Activated CD4-positive, alpha-beta T cell treated with anti-CD3 and anti-CD28 coated beads for 36 hours (primary cell): ENCODE measurements around the gene MAP6. TPM values are rescaled to one million over a fixed set of nuclear protein-coding genes. Genes with fewer than 3 reads are reported as not detected.

Experiments
- ATAC-seq: fragments of 200-7000 bp; cut with Tn5 transposase; one replicate; pipeline ENCODE4 v1.10.0; 2021; ENCODE audit warnings: mild to moderate bottlenecking, moderate library complexity
- CTCF ChIA-PET: fragments of 350-600 bp; sonication (Branson Sonifier 250); formaldehyde crosslinking; loops from one replicate; lab custom pipeline; 2021; ENCODE audit warnings: antibody characterized with exemption; lab: Charles Lee
- POLR2A ChIA-PET: fragments of 350-600 bp; sonication (Branson Sonifier 250); formaldehyde crosslinking; loops from one replicate; lab custom pipeline; 2021; ENCODE audit warnings: antibody characterized with exemption, inconsistent platforms; lab: Charles Lee
- DNase-seq: peaks from one replicate; pipeline ENCODE4 v3.0.0-alpha.2; 2020
- H3K27ac Mint-ChIP-seq: one replicate; pipeline ENCODE4 v1.8.0; 2021; ENCODE audit warnings: mixed read lengths
- H3K27me3 Mint-ChIP-seq: one replicate; pipeline ENCODE4 v1.8.0; 2021; ENCODE audit warnings: mixed read lengths
- H3K36me3 Mint-ChIP-seq: one replicate; pipeline ENCODE4 v1.8.0; 2021; ENCODE audit warnings: low read depth, mixed read lengths
- H3K4me1 Mint-ChIP-seq: one replicate; pipeline ENCODE4 v1.8.0; 2021; ENCODE audit warnings: mixed read lengths
- H3K4me3 Mint-ChIP-seq: one replicate; pipeline ENCODE4 v1.8.0; 2021; ENCODE audit warnings: mild to moderate bottlenecking, moderate library complexity, mixed read lengths
- H3K9me3 Mint-ChIP-seq: one replicate; pipeline ENCODE4 v1.8.0; 2021; ENCODE audit warnings: low read depth, mixed read lengths
- intact Hi-C, 2 experiments: fragments of 100-400 bp; cut with DNase I in 1 of 2; cut with micrococcal nuclease in 1 of 2; formaldehyde crosslinking; loops; one replicate each; pipeline versions ENCODE4 v1.14.2 to v1.15.1; 2022 to 2024; cut with DNase I, micrococcal nuclease
- total RNA-seq, 2 experiments: library from RNA; stranded (reverse); gene quantifications; one replicate each; pipeline ENCODE4 v1.2.3, GENCODE V29; 2021

Gene MAP6
- total RNA-seq, 2 experiments from 2014 or later, result 0.05 TPM; not detected in 1

- Mint-ChIP-seq H3K9me3 (no peaks in the 10 kb centered on the region), H3K36me3 (no peaks in the 10 kb centered on the region), H3K27ac (no peak overlapping the region), H3K4me3 (no peak overlapping the region), H3K27me3 (peaks cover 9% of the 10 kb centered on the region), H3K4me1 (no peaks in the 10 kb centered on the region)
- intact Hi-C loops, result no loop called here
- POLR2A ChIA-PET, result no interaction called here
- CTCF ChIA-PET, result interaction anchor here (0.6 to 1.3 kb wide), 3 partner anchors 24 to 52 kb away, joined by 3 to 4 read pairs (median 3); no protein-coding TSS in a partner anchor
- DNase-seq, result no peak
- ATAC-seq, result no peak
These were observed 69.9 kb downstream of the MAP6 start for GRCh38 chr11:75598900-75599299.

- peaks cover 8% of the 10 kb centered on the region for H3K27me3 Mint-ChIP-seq
- no peaks in the 10 kb centered on the region for H3K9me3 Mint-ChIP-seq
- ATAC-seq, result no peak
- no peaks in the 10 kb centered on the region for H3K4me1 Mint-ChIP-seq
- CTCF ChIA-PET, result interaction anchor here (0.5 to 1.2 kb wide), 5 partner anchors 15 to 271 kb away, joined by 3 to 4 read pairs (median 4); no protein-coding TSS in a partner anchor
- no peak overlapping the region for H3K4me3 Mint-ChIP-seq
- no peak for DNase-seq
- intact Hi-C loops, result no loop called here
- H3K27ac Mint-ChIP-seq, result no peak overlapping the region
- POLR2A ChIA-PET, result no interaction called here
- H3K36me3 Mint-ChIP-seq, result no peaks in the 10 kb centered on the region
These were observed 70.6 kb downstream of the MAP6 start for GRCh38 chr11:75598264-75598663.

GRCh38 chr11:75597636-75598035 lies 71.2 kb downstream of the MAP6 start:
- Mint-ChIP-seq H3K27ac (no peak overlapping the region), H3K36me3 (no peaks in the 10 kb centered on the region), H3K9me3 (no peaks in the 10 kb centered on the region), H3K27me3 (peaks cover 2% of the 10 kb centered on the region), H3K4me3 (no peak overlapping the region), H3K4me1 (peaks cover 4% of the 10 kb centered on the region)
- intact Hi-C loops, result no loop called here
- DNase-seq (peak; percentile 21), ATAC-seq (no peak)
- ChIA-PET POLR2A (no interaction called here), CTCF (interaction anchor here (0.5 to 0.9 kb wide), 5 partner anchors 14 to 271 kb away, joined by 3 to 4 read pairs (median 4); no protein-coding TSS in a partner anchor)

DNA sequence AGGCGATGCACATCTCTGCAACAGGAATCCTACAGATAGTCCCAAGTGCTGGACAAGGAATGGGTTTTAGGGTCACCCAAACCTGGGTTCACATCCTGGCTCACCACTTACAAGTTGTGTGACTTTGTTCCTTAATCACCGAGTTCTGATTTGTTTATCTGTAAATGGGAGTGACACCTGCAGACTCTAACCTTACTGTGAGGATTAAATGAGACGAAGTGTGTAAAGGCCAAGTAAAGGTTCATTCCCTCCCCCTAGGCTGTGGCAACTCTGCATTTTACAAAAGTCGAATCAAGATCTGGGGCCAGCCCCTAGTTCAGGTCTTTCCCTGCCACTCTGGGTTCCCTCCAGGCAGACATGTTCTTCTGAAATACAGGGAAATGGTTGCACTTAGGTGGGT lies 71.9 kb downstream of the MAP6 start:
- H3K4me1 Mint-ChIP-seq, result peaks cover 6% of the 10 kb centered on the region
- H3K27me3 Mint-ChIP-seq, result peaks cover 2% of the 10 kb centered on the region
- intact Hi-C loops, result no loop called here
- ChIA-PET POLR2A (no interaction called here), CTCF (interaction anchor here (0.7 kb wide), 1 partner anchor 109 kb away, joined by 3 read pairs; no protein-coding TSS in a partner anchor)
- H3K4me3 Mint-ChIP-seq, result no peak overlapping the region
- H3K27ac Mint-ChIP-seq, result no peak overlapping the region
- ATAC-seq, result no peak
- H3K36me3 Mint-ChIP-seq, result no peaks in the 10 kb centered on the region
- no peak for DNase-seq
- H3K9me3 Mint-ChIP-seq, result no peaks in the 10 kb centered on the region

DNA sequence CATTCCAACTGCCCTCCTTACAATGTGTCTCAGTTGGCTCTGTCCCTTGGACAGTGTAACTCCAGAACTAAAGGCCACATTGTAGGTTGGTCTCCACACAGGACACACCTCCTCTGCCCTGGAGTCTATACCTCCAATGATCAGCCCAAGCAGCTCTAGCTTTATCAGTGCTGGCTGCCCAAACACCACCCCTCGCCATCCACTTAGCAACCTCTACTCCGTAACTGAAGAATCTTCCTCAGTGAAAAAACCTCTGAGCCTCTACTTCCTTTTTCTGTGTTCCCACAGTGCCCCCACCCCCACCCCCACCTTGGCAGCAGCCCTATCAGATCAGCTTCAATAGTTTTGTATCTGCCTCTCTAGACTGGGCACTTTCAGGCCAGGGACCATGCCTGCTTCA lies 73.4 kb downstream of the MAP6 start:
- Mint-ChIP-seq H3K27me3 (peaks cover 2% of the 10 kb centered on the region), H3K27ac (no peak overlapping the region), H3K4me1 (peaks cover 6% of the 10 kb centered on the region), H3K9me3 (no peaks in the 10 kb centered on the region), H3K4me3 (no peak overlapping the region), H3K36me3 (no peaks in the 10 kb centered on the region)
- ATAC-seq (no peak), DNase-seq (no peak)
- intact Hi-C loops, result no loop called here
- CTCF ChIA-PET, result interaction anchor here (0.9 kb wide), 1 partner anchor 20 kb away, joined by 3 read pairs; no protein-coding TSS in a partner anchor
- POLR2A ChIA-PET, result no interaction called here

DNA sequence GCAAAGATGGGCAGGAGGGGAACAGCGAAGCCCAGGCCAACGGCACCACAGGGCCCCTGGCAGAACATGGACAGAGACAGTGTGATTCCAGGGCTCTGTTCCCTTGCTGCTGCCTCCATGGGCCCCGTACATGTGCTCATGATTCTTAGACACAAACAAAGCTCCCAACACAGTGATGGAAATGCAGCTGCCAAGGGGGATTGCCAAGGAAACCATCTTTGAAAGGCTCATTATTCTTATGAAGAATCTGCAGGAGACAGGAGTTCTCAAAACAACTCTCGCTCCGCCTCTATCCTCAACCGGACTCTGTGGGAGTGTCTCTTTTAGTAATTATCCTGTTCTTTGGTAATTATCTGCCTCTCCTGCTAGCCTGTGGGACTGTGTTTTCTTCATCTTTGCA lies 74.6 kb downstream of the MAP6 start:
- intact Hi-C loops, result no loop called here
- POLR2A ChIA-PET, result interaction anchor here (0.6 kb wide), 1 partner anchor 10 kb away, joined by 3 read pairs; no protein-coding TSS in a partner anchor
- H3K27ac Mint-ChIP-seq, result no peak overlapping the region
- H3K9me3 Mint-ChIP-seq, result no peaks in the 10 kb centered on the region
- ATAC-seq (no peak), DNase-seq (no peak)
- peaks cover 2% of the 10 kb centered on the region for H3K27me3 Mint-ChIP-seq
- no peaks in the 10 kb centered on the region for H3K36me3 Mint-ChIP-seq
- no peak overlapping the region for H3K4me3 Mint-ChIP-seq
- H3K4me1 Mint-ChIP-seq, result peaks cover 6% of the 10 kb centered on the region
- CTCF ChIA-PET, result interaction anchor here (0.6 to 1.1 kb wide), 3 partner anchors 14 to 121 kb away, joined by 3 to 4 read pairs (median 3); no protein-coding TSS in a partner anchor

DNA sequence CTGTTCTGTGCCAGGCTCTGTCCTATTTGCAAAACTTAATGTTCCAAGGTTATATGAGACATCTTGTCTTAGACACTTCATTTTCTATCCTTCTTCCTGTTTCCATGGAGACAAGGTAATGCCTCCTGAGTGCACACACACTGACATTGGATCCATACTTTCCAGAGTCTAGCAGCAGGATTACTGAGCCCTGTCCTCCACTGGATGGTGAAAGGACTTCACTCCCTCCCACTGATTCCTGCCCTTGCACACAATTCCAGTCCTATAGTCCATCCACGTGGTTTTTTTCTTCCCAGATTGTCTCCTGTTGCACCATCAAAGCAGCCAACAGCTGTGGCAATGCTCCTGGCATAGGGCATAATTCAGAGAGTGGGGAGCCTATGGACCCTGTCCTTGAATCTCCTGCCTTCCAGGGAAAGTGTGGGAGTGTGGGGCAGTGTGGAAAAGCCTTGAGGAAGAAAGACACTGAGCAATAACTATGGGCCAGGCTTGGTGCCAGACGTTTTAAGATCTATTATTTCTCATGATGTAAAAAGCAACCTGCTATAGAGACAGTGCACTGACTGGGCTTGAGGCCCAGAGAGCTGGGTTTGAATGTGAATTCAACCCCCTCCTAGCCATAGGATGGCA lies 75.4 kb downstream of the MAP6 start:
- no peak for ATAC-seq
- no peak overlapping the region for H3K4me3 Mint-ChIP-seq
- H3K36me3 Mint-ChIP-seq, result no peaks in the 10 kb centered on the region
- no peaks in the 10 kb centered on the region for H3K9me3 Mint-ChIP-seq
- no peak for DNase-seq
- H3K27me3 Mint-ChIP-seq, result no peaks in the 10 kb centered on the region
- peaks cover 6% of the 10 kb centered on the region for H3K4me1 Mint-ChIP-seq
- intact Hi-C loops, result no loop called here
- ChIA-PET POLR2A (interaction anchor here (0.6 kb wide), 1 partner anchor 10 kb away, joined by 3 read pairs; no protein-coding TSS in a partner anchor), CTCF (interaction anchor here (0.6 kb wide), 1 partner anchor 14 kb away, joined by 4 read pairs; no protein-coding TSS in a partner anchor)
- H3K27ac Mint-ChIP-seq, result no peak overlapping the region

DNA sequence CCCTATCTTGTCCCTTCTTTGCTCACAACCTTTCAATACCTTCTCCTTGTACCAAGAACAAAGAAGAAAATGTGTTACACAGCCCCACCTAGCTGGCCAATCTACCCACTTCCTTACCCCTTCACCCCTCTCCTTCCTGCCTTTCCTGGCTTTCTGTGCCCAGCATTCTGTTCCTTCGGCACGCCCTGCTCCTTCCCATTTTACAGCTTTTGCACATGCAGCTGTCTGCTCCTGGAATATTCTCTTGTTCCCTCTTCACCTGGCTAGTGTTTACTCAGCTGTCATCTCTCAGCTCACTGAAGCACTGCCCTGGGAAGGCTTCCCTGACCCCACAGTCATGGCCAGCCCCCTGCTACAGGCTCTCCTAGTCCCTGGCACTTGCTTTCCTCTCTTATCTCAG lies 76.1 kb downstream of the MAP6 start:
- DNase-seq (no peak), ATAC-seq (no peak)
- H3K9me3 Mint-ChIP-seq, result no peaks in the 10 kb centered on the region
- intact Hi-C loops, result no loop called here
- no peak overlapping the region for H3K4me3 Mint-ChIP-seq
- H3K27ac Mint-ChIP-seq, result no peak overlapping the region
- ChIA-PET POLR2A (no interaction called here), CTCF (interaction anchor here (0.6 to 0.7 kb wide), 2 partner anchors 113 to 205 kb away, joined by 3 read pairs; no protein-coding TSS in a partner anchor)
- no peaks in the 10 kb centered on the region for H3K36me3 Mint-ChIP-seq
- H3K27me3 Mint-ChIP-seq, result no peaks in the 10 kb centered on the region
- peaks cover 6% of the 10 kb centered on the region for H3K4me1 Mint-ChIP-seq

- no peaks in the 10 kb centered on the region for H3K36me3 Mint-ChIP-seq
- CTCF ChIA-PET, result no interaction called here
- no peaks in the 10 kb centered on the region for H3K27me3 Mint-ChIP-seq
- no peak overlapping the region for H3K27ac Mint-ChIP-seq
- no peaks in the 10 kb centered on the region for H3K9me3 Mint-ChIP-seq
- ATAC-seq (no peak), DNase-seq (no peak)
- H3K4me3 Mint-ChIP-seq, result no peak overlapping the region
- POLR2A ChIA-PET, result no interaction called here
- peaks cover 6% of the 10 kb centered on the region for H3K4me1 Mint-ChIP-seq
- intact Hi-C loops, result no loop called here
These were observed 76.9 kb downstream of the MAP6 start for GRCh38 chr11:75591966-75592365.

DNA sequence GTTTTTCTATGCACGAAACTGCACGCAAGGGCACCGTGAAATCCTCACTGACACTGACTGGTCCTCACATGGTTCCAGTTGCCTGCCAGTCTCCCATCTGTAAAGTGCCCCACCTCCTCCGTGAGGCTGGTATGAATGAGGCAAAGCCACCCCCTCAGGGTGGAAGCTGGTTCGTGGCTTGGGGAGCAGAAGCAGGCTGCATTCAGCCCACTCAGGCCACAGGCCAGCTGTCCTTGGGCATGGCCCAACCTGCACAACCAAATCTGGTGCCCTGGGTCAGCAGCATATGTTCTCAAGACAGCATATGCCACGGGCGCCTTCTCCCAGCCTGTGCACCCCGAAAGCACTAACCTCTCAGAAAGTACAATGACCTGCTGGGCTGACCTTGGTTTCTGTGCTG lies 77.5 kb downstream of the MAP6 start:
- POLR2A ChIA-PET, result interaction anchor here (0.6 kb wide), 1 partner anchor 415 kb away, joined by 6 read pairs; no protein-coding TSS in a partner anchor
- Mint-ChIP-seq H3K4me3 (no peak overlapping the region), H3K9me3 (no peaks in the 10 kb centered on the region), H3K27me3 (no peaks in the 10 kb centered on the region), H3K4me1 (peaks cover 6% of the 10 kb centered on the region), H3K27ac (no peak overlapping the region), H3K36me3 (no peaks in the 10 kb centered on the region)
- intact Hi-C loops, result no loop called here
- DNase-seq (no peak), ATAC-seq (no peak)
- CTCF ChIA-PET, result interaction anchor here (0.8 to 1.0 kb wide), 2 partner anchors 8 to 40 kb away, joined by 3 read pairs; no protein-coding TSS in a partner anchor

DNA sequence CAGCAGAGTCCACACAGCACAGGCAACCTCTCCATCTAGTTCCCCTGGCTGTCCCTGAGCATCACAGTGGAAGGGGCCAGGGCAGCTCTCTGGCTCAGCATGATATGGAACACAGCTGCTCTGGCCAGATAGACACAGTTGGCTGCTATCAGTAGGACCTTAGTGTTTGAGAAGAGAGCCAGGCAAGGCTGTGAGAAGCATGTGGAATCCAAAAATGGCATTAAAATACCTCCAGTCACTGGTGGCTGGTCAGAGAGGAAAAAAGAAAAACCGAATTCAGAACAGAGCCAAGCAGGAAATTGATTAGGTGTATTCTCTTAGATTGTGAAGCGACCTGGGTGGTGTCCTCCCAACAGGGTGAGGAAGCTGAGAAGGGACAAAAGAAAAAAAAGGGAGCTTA lies 78.9 kb downstream of the MAP6 start:
- peaks cover 6% of the 10 kb centered on the region for H3K4me1 Mint-ChIP-seq
- no peaks in the 10 kb centered on the region for H3K27me3 Mint-ChIP-seq
- H3K27ac Mint-ChIP-seq, result no peak overlapping the region
- ChIA-PET POLR2A (no interaction called here), CTCF (no interaction called here)
- H3K36me3 Mint-ChIP-seq, result no peaks in the 10 kb centered on the region
- DNase-seq (no peak), ATAC-seq (no peak)
- intact Hi-C loops, result no loop called here
- H3K9me3 Mint-ChIP-seq, result no peaks in the 10 kb centered on the region
- H3K4me3 Mint-ChIP-seq, result no peak overlapping the region

- ChIA-PET CTCF (interaction anchor here (0.7 kb wide), 1 partner anchor 15 kb away, joined by 5 read pairs; no protein-coding TSS in a partner anchor), POLR2A (no interaction called here)
- no peaks in the 10 kb centered on the region for H3K9me3 Mint-ChIP-seq
- no peaks in the 10 kb centered on the region for H3K27me3 Mint-ChIP-seq
- no peak overlapping the region for H3K4me3 Mint-ChIP-seq
- DNase-seq (no peak), ATAC-seq (no peak)
- H3K27ac Mint-ChIP-seq, result no peak overlapping the region
- intact Hi-C loops, result no loop called here
- H3K36me3 Mint-ChIP-seq, result no peaks in the 10 kb centered on the region
- peaks cover 6% of the 10 kb centered on the region for H3K4me1 Mint-ChIP-seq
These were observed 79.8 kb downstream of the MAP6 start for GRCh38 chr11:75589051-75589450.
